ENCODE data around the gene CCND1. TPM values are rescaled to one million over a fixed set of nuclear protein-coding genes. Genes with fewer than 3 reads are reported as not detected.

The CCND1 gene
- total RNA-seq, 2 donors from 2014 or later = 1.1 to 3.9 TPM

- Mint-ChIP-seq H3K4me3 (no peak overlapping the region), H3K27me3 (no peaks in the 10 kb centered on the region), H3K4me1 (peaks cover 3% of the 10 kb centered on the region), H3K27ac (no peak overlapping the region), H3K36me3 (ENCODE audit: low read depth) (no peaks in the 10 kb centered on the region)
- DNase-seq (no peak), ATAC-seq (no peak)
- no peaks in the 10 kb centered on the region for H3K9me3 ChIP-seq (ENCODE audit: control insufficient read depth, low read length, poor library complexity, severe bottlenecking)
Observed at GRCh38 chr11:69646493-69647389, 5.8 kb downstream of the CCND1 start.

GRCh38 chr11:69647390-69647748 is 6.4 kb downstream of the CCND1 start:
- no peaks in the 10 kb centered on the region for H3K9me3 ChIP-seq (ENCODE audit: control insufficient read depth, low read length, poor library complexity, severe bottlenecking)
- H3K27me3 Mint-ChIP-seq = no peaks in the 10 kb centered on the region
- peak overlapping the region; percentile 6 for H3K27ac Mint-ChIP-seq
- DNase-seq = no peak
- peaks cover 3% of the 10 kb centered on the region for H3K4me1 Mint-ChIP-seq
- H3K4me3 Mint-ChIP-seq = no peak overlapping the region
- ATAC-seq = no peak
- no peaks in the 10 kb centered on the region for H3K36me3 Mint-ChIP-seq (ENCODE audit: low read depth)

GRCh38 chr11:69647761-69648497 is 7.0 kb downstream of the CCND1 start:
- Mint-ChIP-seq H3K27me3 (no peaks in the 10 kb centered on the region), H3K4me3 (no peak overlapping the region), H3K27ac (peak overlapping the region; percentile 6), H3K36me3 (ENCODE audit: low read depth) (no peaks in the 10 kb centered on the region), H3K4me1 (peaks cover 3% of the 10 kb centered on the region)
- DNase-seq (no peak), ATAC-seq (no peak)
- H3K9me3 ChIP-seq (ENCODE audit: control insufficient read depth, low read length, poor library complexity, severe bottlenecking) = no peaks in the 10 kb centered on the region

DNA sequence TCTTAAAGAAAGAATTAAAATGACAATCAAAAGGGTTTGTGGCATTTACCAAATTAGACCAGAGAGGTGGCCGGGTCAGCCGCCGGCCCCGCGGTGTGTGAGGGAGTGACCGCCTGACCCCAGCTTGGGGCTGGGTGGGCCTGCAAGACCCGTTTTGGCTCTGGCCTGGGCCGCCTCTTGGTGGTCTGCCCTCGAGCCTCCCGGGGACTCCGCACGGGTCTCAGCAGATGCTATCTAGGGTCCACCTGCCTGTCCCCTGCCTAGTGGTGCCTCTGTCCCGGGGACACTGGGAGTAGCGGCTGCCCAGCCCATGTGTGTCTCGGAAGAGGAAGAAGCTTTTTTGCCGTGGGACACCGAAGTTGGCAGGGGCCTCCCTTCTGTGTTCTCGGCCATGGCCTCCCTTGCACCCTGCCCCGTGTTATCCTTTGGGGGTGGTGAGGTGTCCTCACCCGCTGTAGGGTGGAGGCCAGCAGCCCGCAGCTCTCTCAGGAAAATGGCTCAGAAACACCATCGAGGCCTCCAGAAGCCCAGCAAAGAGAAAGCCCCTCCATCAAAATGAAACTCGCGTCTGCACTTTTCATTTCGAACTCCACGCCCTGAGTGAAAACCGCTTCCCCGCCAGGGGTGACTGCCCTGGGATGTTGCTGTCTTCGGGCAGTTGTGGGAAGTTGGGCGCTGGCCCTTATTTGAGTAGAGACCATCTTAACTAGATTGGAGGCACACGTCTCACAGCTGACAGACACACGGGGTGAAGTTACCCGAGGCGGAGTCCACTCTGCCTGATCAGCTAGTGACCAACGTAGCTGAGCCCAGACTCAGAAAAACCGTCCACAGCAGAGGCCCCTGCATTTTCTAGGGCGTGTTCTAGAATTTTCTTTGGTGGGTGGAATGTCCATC is 8.0 kb downstream of the CCND1 start:
- DNase-seq (no peak), ATAC-seq (no peak)
- H3K27ac Mint-ChIP-seq = no peak overlapping the region
- no peak overlapping the region for H3K4me3 Mint-ChIP-seq
- no peaks in the 10 kb centered on the region for H3K9me3 ChIP-seq (ENCODE audit: control insufficient read depth, low read length, poor library complexity, severe bottlenecking)
- no peaks in the 10 kb centered on the region for H3K36me3 Mint-ChIP-seq (ENCODE audit: low read depth)
- no peaks in the 10 kb centered on the region for H3K4me1 Mint-ChIP-seq
- H3K27me3 Mint-ChIP-seq = no peaks in the 10 kb centered on the region

DNA sequence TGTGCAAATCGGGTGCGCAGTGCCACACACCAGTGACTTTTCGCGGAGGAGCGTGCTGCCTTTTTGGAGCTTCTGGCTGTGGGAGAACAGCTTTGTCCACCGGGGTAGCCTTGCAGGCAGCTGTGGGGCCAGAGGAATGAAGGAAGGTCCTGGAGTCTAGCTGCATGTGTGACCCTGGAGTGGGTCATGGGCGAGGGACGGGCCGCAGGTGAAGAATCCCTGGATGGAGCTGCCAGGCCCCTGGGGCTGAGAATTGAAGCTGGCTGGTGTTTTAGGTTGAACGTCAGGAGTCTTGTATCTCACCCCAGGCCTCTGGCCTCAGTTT is 8.6 kb downstream of the CCND1 start:
- DNase-seq = no peak
- H3K4me1 Mint-ChIP-seq = no peaks in the 10 kb centered on the region

DNA sequence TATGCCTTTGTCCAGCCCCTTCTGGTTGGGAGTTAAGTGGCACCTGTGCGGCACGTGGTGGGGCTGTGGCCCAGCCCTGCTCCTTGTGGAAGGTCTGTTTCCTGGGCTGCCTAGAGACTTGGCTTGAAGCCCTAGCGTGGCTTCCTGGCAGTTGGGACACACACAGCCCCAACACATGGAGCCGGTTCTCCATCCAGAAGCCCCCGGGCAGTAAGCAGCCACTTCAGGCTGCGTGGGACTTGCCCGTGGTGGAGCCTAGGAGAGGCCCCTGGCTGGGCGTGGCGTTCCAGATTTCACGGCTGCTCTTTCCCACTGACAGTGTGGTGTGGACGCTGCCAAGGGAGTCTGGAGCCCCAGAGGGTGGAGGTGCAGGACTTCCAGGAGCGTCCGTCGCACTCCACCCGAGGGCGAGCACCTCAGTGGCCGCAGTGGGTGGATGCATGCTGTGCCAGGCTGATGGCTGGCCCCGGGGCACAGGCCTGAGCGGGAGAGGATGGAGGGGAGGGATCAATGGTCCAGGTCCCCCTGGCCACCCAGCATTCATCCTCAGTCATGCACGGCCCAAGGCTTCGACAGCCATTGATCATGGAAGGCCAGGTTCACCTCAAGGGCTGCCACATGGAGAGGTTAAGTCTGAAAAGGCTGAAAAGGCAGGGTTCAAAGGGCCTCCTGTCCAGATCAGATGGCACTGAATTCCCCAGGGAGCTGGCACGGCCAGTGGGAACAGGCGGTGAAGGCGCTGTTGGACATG is 9.3 kb downstream of the CCND1 start:
- DNase-seq = no peak
- H3K9me3 ChIP-seq (ENCODE audit: control insufficient read depth, low read length, poor library complexity, severe bottlenecking) = no peaks in the 10 kb centered on the region
- no peak for ATAC-seq
- no peak overlapping the region for H3K4me3 Mint-ChIP-seq
- H3K4me1 Mint-ChIP-seq = no peaks in the 10 kb centered on the region
- no peaks in the 10 kb centered on the region for H3K27me3 Mint-ChIP-seq
- no peaks in the 10 kb centered on the region for H3K36me3 Mint-ChIP-seq (ENCODE audit: low read depth)
- H3K27ac Mint-ChIP-seq = no peak overlapping the region

More for the DNA sequence above, 8.6 kb downstream of the CCND1 start:
- H3K27ac Mint-ChIP-seq = no peak overlapping the region
- no peaks in the 10 kb centered on the region for H3K27me3 Mint-ChIP-seq
- H3K4me3 Mint-ChIP-seq = no peak overlapping the region
- no peaks in the 10 kb centered on the region for H3K36me3 Mint-ChIP-seq (ENCODE audit: low read depth)
- no peak for ATAC-seq
- no peaks in the 10 kb centered on the region for H3K9me3 ChIP-seq (ENCODE audit: control insufficient read depth, low read length, poor library complexity, severe bottlenecking)

- Mint-ChIP-seq H3K4me1 (peaks cover 3% of the 10 kb centered on the region), H3K27ac (no peak overlapping the region)
- ATAC-seq = no peak
Observed at GRCh38 chr11:69650832-69651344, 9.9 kb downstream of the CCND1 start.

DNA sequence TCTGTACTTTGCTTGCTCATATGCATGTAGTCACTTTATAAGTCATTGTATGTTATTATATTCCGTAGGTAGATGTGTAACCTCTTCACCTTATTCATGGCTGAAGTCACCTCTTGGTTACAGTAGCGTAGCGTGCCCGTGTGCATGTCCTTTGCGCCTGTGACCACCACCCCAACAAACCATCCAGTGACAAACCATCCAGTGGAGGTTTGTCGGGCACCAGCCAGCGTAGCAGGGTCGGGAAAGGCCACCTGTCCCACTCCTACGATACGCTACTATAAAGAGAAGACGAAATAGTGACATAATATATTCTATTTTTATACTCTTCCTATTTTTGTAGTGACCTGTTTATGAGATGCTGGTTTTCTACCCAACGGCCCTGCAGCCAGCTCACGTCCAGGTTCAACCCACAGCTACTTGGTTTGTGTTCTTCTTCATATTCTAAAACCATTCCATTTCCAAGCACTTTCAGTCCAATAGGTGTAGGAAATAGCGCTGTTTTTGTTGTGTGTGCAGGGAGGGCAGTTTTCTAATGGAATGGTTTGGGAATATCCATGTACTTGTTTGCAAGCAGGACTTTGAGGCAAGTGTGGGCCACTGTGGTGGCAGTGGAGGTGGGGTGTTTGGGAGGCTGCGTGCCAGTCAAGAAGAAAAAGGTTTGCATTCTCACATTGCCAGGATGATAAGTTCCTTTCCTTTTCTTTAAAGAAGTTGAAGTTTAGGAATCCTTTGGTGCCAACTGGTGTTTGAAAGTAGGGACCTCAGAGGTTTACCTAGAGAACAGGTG is 11.1 kb downstream of the CCND1 start:
- Mint-ChIP-seq H3K4me3 (no peak overlapping the region), H3K27ac (no peak overlapping the region), H3K4me1 (peaks cover 3% of the 10 kb centered on the region), H3K36me3 (ENCODE audit: low read depth) (no peaks in the 10 kb centered on the region), H3K27me3 (no peaks in the 10 kb centered on the region)
- no peaks in the 10 kb centered on the region for H3K9me3 ChIP-seq (ENCODE audit: control insufficient read depth, low read length, poor library complexity, severe bottlenecking)
- no peak for ATAC-seq
- no peak for DNase-seq

More at GRCh38 chr11:69650832-69651344, 9.9 kb downstream of the CCND1 start:
- DNase-seq = no peak
- H3K27me3 Mint-ChIP-seq = no peaks in the 10 kb centered on the region
- H3K9me3 ChIP-seq (ENCODE audit: control insufficient read depth, low read length, poor library complexity, severe bottlenecking) = no peaks in the 10 kb centered on the region
- no peak overlapping the region for H3K4me3 Mint-ChIP-seq
- no peaks in the 10 kb centered on the region for H3K36me3 Mint-ChIP-seq (ENCODE audit: low read depth)

DNA sequence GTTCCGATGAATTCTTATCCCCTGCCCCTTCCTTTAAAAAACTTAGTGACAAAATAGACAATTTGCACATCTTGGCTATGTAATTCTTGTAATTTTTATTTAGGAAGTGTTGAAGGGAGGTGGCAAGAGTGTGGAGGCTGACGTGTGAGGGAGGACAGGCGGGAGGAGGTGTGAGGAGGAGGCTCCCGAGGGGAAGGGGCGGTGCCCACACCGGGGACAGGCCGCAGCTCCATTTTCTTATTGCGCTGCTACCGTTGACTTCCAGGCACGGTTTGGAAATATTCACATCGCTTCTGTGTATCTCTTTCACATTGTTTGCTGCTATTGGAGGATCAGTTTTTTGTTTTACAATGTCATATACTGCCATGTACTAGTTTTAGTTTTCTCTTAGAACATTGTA is 12.0 kb downstream of the CCND1 start:
- ATAC-seq (no peak), DNase-seq (no peak)
- H3K4me1 Mint-ChIP-seq = peaks cover 5% of the 10 kb centered on the region
- no peaks in the 10 kb centered on the region for H3K36me3 Mint-ChIP-seq (ENCODE audit: low read depth)
- no peak overlapping the region for H3K27ac Mint-ChIP-seq
- no peaks in the 10 kb centered on the region for H3K9me3 ChIP-seq (ENCODE audit: control insufficient read depth, low read length, poor library complexity, severe bottlenecking)
- H3K4me3 Mint-ChIP-seq = no peak overlapping the region
- H3K27me3 Mint-ChIP-seq = no peaks in the 10 kb centered on the region

DNA sequence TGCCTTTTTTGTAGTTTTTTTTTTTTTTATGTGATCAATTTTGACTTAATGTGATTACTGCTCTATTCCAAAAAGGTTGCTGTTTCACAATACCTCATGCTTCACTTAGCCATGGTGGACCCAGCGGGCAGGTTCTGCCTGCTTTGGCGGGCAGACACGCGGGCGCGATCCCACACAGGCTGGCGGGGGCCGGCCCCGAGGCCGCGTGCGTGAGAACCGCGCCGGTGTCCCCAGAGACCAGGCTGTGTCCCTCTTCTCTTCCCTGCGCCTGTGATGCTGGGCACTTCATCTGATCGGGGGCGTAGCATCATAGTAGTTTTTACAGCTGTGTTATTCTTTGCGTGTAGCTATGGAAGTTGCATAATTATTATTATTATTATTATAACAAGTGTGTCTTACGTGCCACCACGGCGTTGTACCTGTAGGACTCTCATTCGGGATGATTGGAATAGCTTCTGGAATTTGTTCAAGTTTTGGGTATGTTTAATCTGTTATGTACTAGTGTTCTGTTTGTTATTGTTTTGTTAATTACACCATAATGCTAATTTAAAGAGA is 12.5 kb downstream of the CCND1 start:
- Mint-ChIP-seq H3K4me1 (peaks cover 5% of the 10 kb centered on the region), H3K27ac (no peak overlapping the region), H3K36me3 (ENCODE audit: low read depth) (no peaks in the 10 kb centered on the region), H3K27me3 (no peaks in the 10 kb centered on the region), H3K4me3 (no peak overlapping the region)
- DNase-seq (no peak), ATAC-seq (no peak)
- no peaks in the 10 kb centered on the region for H3K9me3 ChIP-seq (ENCODE audit: control insufficient read depth, low read length, poor library complexity, severe bottlenecking)

- H3K27ac Mint-ChIP-seq = no peak overlapping the region
- no peak for DNase-seq
Observed at GRCh38 chr11:69654001-69654659, 13.2 kb downstream of the CCND1 start.

More at GRCh38 chr11:69654001-69654659, 13.2 kb downstream of the CCND1 start:
- H3K9me3 ChIP-seq (ENCODE audit: control insufficient read depth, low read length, poor library complexity, severe bottlenecking) = no peaks in the 10 kb centered on the region
- H3K4me1 Mint-ChIP-seq = peaks cover 5% of the 10 kb centered on the region
- H3K27me3 Mint-ChIP-seq = no peaks in the 10 kb centered on the region
- H3K36me3 Mint-ChIP-seq (ENCODE audit: low read depth) = no peaks in the 10 kb centered on the region
- H3K4me3 Mint-ChIP-seq = no peak overlapping the region
- no peak for ATAC-seq
